Colonic mucosa (tissue), 4 donors: Measurements from ENCODE around the gene ACTR3C. TPM values are rescaled to one million over a fixed set of nuclear protein-coding genes. Genes with fewer than 3 reads are reported as not detected.

Experiments
- DNase-seq: peaks from one replicate; pipeline ENCODE4 v3.0.0-alpha.2; 2020
- H3K27ac ChIP-seq: fragments of 200-600 bp; one replicate; pipeline ENCODE4 v1.8.0; 2021
- H3K27me3 ChIP-seq: fragments of 200-600 bp; one replicate; pipeline ENCODE4 v1.8.0; 2021
- H3K36me3 ChIP-seq: fragments of 200-600 bp; one replicate; pipeline ENCODE4 v1.8.0; 2021
- H3K4me1 ChIP-seq: fragments of 200-600 bp; one replicate; pipeline ENCODE4 v1.8.0; 2021; ENCODE audit warnings: mild to moderate bottlenecking
- H3K4me3 ChIP-seq: fragments of 200-600 bp; one replicate; pipeline ENCODE4 v1.8.0; 2021
- H3K9ac ChIP-seq, 2 donors: one replicate each; pipeline ENCODE4 v1.7.0; 2013; ENCODE audit warnings: control low read depth in 2 of 2, low read depth in 2 of 2, low read length in 2 of 2
- H3K9me3 ChIP-seq: fragments of 200-600 bp; one replicate; pipeline ENCODE4 v1.8.0; 2021
- intact Hi-C: fragments of 100-400 bp; cut with DNase I; formaldehyde crosslinking; loops from one replicate; pipeline ENCODE4 v1.14.1; 2022
- total RNA-seq, 2 donors: library from RNA; stranded (reverse); fragmentation: NEBNext Ultra II Directional in 1 of 2; extraction: Animal tissue kit (Norgen Biotek cat#: 25700) in 1 of 2; gene quantifications; one replicate each; pipeline ENCODE4 v1.2.1, GENCODE V29; 2021
- TF ChIP-seq, protein P1 (sequence below): fragments of 200-600 bp; IDR thresholded peaks from one replicate; pipeline ENCODE4 v1.8.0; 2022; ENCODE audit warnings: antibody characterized with exemption, mild to moderate bottlenecking
- donor health status: healthy.
- donor health status: DM: no; HTN: no; CAD: no.
- donor health status: DM: no; HTN: no; CAD: no.

ACTR3C gene
- total RNA-seq, 2 donors from 2014 or later, result 17.6 to 29.6 TPM

DNA sequence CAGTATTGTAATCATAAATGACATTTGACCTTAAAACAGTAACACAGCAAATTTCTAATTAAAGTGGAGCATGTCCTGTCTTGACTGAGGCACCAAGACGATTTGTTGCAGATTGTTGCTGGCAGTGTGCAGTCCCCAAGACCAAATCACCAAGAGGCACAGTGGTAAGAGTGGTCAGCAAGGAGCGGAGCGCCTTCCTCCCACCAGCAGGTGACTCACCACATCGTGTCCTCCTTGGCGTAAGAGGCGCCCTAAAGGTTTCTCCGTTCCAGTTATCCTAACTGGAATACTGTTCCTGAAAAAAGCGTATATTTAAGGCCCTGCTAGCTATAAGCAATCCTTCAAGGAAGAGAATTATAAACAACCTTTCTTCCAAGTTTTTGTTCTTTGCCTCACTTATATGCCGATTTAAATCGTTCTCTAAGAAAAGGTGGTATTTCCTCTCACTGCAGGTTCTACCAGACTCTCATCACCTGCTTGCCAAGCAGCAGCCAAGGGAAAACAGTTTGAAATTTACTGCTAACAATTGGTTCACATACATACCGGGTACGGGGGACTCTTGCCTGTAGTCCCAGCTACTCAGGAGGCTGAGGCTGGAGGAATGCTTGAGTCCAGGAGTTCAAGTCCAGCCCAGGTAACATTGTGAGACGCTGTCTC, 34.6 kb upstream of the ACTR3C start:
- no peak overlapping the region for H3K9ac ChIP-seq
- no peaks in the 10 kb centered on the region for H3K4me1 ChIP-seq
- intact Hi-C loops, result no loop called here
- TF ChIP-seq, protein P1, sequence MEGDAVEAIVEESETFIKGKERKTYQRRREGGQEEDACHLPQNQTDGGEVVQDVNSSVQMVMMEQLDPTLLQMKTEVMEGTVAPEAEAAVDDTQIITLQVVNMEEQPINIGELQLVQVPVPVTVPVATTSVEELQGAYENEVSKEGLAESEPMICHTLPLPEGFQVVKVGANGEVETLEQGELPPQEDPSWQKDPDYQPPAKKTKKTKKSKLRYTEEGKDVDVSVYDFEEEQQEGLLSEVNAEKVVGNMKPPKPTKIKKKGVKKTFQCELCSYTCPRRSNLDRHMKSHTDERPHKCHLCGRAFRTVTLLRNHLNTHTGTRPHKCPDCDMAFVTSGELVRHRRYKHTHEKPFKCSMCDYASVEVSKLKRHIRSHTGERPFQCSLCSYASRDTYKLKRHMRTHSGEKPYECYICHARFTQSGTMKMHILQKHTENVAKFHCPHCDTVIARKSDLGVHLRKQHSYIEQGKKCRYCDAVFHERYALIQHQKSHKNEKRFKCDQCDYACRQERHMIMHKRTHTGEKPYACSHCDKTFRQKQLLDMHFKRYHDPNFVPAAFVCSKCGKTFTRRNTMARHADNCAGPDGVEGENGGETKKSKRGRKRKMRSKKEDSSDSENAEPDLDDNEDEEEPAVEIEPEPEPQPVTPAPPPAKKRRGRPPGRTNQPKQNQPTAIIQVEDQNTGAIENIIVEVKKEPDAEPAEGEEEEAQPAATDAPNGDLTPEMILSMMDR, result no peak
- H3K27ac ChIP-seq, result no peak overlapping the region
- DNase-seq, result no peak
- H3K36me3 ChIP-seq, result no peaks in the 10 kb centered on the region
- H3K27me3 ChIP-seq, result no peaks in the 10 kb centered on the region
- H3K4me3 ChIP-seq, result no peak overlapping the region
- no peaks in the 10 kb centered on the region for H3K9me3 ChIP-seq

DNA sequence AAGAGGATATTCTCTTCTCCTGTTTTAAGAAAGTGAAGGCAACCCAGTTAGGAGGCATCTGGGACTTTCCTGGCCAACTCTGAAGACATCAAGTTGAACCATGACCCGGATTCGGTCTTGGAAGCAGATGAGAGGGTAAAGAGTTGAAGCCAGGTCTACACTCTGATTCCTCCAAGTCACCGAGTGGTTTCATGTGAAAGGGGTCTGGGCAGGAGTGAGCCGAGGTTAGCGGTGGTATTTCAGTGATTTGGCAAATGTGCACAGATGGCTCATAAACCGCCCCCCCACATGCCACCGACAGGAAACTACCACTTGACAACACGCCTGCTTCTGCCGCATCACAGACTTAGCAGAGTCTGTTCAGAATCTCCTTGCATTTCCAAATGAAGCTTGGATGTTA, 33.9 kb upstream of the ACTR3C start:
- no peaks in the 10 kb centered on the region for H3K4me1 ChIP-seq
- intact Hi-C loops, result no loop called here
- no peak for DNase-seq

DNA sequence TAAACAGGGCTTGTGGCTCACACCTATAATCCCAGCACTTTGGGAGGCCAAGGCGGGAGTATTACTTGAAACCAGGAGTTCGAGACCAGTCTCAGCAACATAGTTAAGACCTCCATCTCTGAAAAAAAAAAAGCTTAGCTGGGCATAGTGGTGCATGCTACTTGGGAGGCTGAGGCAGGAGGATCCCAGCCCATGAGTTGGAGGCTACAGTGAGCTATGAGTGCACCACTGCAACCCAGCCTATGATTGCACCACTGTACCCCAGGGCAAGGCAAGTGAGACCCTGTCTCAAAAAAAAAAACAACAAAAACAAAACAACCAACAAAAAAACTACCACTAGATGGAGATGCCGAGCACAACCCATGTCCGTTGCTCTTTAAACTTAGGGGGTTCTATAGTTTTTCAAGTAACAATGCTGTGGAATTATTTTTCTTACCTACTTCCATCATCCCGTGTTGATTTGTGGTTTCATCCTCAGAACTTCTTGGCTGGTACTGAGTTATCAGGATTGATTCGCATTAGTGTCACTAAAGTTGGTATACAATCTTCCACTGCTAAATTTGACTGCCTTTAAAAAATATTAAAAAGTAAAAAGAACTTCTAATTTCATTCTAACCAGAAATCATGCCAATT, 33.0 kb upstream of the ACTR3C start:
- TF ChIP-seq, protein P1, result peak; percentile 58
- H3K36me3 ChIP-seq, result no peaks in the 10 kb centered on the region
- no peaks in the 10 kb centered on the region for H3K27me3 ChIP-seq
- H3K9me3 ChIP-seq, result no peaks in the 10 kb centered on the region
- no peak for DNase-seq
- intact Hi-C loops, result no loop called here
- no peak overlapping the region for H3K9ac ChIP-seq
- no peak overlapping the region for H3K27ac ChIP-seq
- H3K4me1 ChIP-seq, result no peaks in the 10 kb centered on the region
- no peak overlapping the region for H3K4me3 ChIP-seq

More for the DNA sequence above, 33.9 kb upstream of the ACTR3C start:
- H3K27ac ChIP-seq, result no peak overlapping the region
- H3K9me3 ChIP-seq, result no peaks in the 10 kb centered on the region
- no peaks in the 10 kb centered on the region for H3K36me3 ChIP-seq
- no peak overlapping the region for H3K4me3 ChIP-seq
- TF ChIP-seq, protein P1, result no peak
- H3K27me3 ChIP-seq, result no peaks in the 10 kb centered on the region
- no peak overlapping the region for H3K9ac ChIP-seq

DNA sequence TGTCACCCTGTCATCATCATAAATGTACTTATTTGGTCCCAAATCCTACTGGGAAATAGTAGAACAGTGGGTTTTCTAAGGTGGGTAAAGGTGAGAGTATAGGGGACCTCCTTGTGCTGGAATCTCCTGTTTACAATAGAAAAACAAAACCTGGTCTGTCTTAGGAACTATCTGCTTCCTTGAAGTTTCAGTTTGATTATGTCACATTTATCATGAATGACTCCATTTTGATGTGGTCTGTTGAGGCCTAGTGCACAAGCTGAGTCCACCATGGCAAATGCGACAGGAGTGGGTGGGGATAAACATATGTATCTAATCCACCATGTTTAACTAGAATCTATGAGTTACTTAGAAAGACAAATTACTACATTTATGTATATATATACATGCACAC, 32.3 kb upstream of the ACTR3C start:
- H3K27me3 ChIP-seq, result no peaks in the 10 kb centered on the region
- peak overlapping the region; percentile 8 for H3K27ac ChIP-seq
- no peaks in the 10 kb centered on the region for H3K4me1 ChIP-seq
- TF ChIP-seq, protein P1, result no peak
- H3K9me3 ChIP-seq, result no peaks in the 10 kb centered on the region
- H3K9ac ChIP-seq, result peak overlapping the region in 1 of 2 donors; percentile 4
- intact Hi-C loops, result no loop called here
- DNase-seq, result no peak
- no peaks in the 10 kb centered on the region for H3K36me3 ChIP-seq
- H3K4me3 ChIP-seq, result no peak overlapping the region

DNA sequence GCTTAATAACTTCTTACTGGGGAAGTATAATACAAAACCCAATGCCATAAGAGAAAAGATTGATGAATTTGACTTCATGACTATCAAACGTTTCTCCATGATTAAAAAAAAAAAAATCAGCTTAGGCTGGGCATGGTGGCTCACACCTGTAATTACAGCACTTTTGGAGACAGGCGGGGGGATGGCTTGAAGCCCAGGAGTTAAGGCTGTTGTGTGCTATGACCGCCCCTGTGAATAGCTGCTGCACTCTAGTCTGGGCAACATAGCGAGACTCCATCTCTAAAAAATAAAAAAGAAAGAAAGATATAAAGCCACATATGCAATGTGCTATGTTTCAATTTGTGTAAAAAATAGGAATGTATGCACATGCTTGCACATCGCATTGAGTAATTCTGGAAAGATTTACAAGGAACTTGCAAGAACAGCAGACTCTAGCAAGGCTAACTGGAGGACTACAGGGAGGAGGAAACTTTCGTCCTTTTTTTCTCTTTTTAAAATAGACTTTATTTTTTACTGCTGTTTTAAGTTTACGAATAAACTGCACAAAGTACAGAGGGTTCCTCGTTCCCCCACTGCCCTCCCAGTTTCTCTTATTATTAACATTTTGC, 28.3 kb upstream of the ACTR3C start:
- Histone ChIP-seq H3K4me1 (no peaks in the 10 kb centered on the region), H3K9me3 (no peaks in the 10 kb centered on the region), H3K9ac (no peak overlapping the region), H3K27ac (no peak overlapping the region), H3K4me3 (no peak overlapping the region), H3K36me3 (no peaks in the 10 kb centered on the region), H3K27me3 (no peaks in the 10 kb centered on the region)
- TF ChIP-seq, protein P1, result no peak
- no peak for DNase-seq
- intact Hi-C loops, result no loop called here
